Fibroblast of the aortic adventitia (primary cell): Measurements from ENCODE around the gene HOXD9. TPM values are rescaled to one million over a fixed set of nuclear protein-coding genes. Genes with fewer than 3 reads are reported as not detected.

Experiments
- DNase-seq: peaks from one replicate; pipeline ENCODE4 v3.0.0-alpha.2; 2010; ENCODE audit warnings: low read depth
- H3K4me3 ChIP-seq: 2 replicates; pipeline ENCODE4 v1.5.1; 2011; ENCODE audit warnings: low read depth, mild to moderate bottlenecking, control low read depth, low read length, moderate library complexity
- CTCF ChIP-seq: IDR thresholded peaks from 2 replicates; pipeline ENCODE4 v1.5.1; 2011; ENCODE audit warnings: mild to moderate bottlenecking, low read length, control low read depth, inconsistent platforms; ENCODE audit not compliant: insufficient read depth
- total RNA-seq: library from RNA; depleted of rRNA; stranded (reverse); fragments of >200 nt; gene quantifications from 2 replicates; pipeline ENCODE4 v1.2.3, GENCODE V29; 2012; ENCODE audit warnings: low replicate concordance

HOXD9 gene
- total RNA-seq, 1 donor = not detected

DNA sequence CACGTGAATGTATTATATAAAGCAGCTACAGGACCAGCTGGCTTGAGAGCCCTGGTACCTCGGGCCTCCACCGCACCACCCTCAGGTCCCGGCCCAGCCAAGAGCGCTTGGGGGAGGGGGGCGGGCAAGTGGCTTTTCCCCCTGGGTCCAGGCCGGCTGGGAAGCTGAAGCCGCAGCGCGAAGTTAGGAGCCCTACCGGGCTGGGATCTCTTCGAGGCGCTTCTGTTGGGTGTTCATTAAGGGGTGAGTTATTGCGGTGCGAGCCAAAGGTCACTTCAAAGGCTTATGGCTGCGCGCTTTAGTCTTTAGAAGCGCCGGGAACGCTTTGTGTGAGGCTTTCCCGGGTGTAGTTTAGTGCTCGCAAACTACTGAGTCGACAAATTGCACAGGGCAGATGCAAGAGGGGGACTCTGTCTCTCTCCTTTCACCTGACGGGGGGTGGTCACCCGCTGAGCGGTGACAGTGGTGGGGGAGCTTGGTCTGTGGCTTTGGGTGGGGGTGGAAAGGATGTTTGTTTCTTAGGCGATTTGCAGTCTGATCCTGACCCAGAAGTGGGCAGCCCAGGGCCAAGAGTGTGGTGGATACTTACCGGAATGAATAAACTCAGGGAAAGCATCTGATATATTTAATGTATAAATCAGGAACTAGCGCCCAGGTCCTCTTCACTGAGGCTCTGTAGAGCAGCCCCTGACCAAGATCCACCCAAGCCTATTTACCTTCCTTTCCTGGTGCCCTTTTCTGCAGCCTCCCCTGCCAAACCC lies 40.6 kb downstream of the HOXD9 start:
- no peak for DNase-seq
- no peak for TF ChIP-seq CTCF

DNA sequence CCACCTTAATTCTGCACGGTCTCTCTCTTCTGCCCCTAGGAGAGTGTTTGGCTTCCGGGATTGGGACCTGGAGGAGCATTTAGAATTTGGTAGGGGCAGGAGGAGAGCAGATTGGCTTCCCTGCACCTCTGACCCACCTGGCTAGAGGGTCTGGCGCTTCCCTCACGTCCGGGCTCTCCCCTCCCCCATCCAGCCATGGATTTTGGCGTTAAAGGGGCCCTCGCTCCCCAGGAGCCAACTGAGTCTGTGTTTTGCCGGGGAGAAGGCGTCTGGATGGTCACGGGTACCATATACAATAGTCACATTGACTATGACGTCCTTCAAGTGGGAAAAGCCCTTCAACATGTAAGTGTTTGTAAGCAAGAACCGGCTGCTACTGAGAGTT lies 41.1 kb downstream of the HOXD9 start:
- no peak for DNase-seq
- TF ChIP-seq CTCF = no peak
- no peak overlapping the region for H3K4me3 ChIP-seq

More for the DNA sequence above, 40.6 kb downstream of the HOXD9 start:
- H3K4me3 ChIP-seq = no peak overlapping the region

DNA sequence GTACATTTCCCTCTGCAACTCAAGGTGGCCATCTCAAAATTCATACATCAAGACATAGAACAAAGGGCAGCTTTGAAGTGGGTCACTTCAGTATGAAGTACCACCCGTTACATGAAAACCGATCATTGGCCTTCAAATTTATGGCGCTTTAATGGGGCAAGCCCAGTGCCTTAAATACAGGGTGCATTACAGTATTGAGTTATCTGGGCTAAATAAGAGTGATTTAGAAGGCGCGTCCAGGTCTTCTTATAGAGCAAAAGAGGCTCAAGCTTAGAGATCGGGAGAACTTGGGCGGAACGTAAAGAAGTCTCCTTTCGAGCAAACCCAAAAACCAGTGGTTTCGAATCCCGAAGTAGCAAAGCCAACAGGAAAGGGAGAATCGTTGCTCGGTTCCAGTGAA lies 41.7 kb downstream of the HOXD9 start:
- H3K4me3 ChIP-seq = no peak overlapping the region
- no peak for DNase-seq
- TF ChIP-seq CTCF = no peak

GRCh38 chr2:176164611-176165369 lies 42.3 kb downstream of the HOXD9 start:
- no peak overlapping the region for H3K4me3 ChIP-seq
- no peak for TF ChIP-seq CTCF
- no peak for DNase-seq

- DNase-seq = no peak
- TF ChIP-seq CTCF = no peak
- H3K4me3 ChIP-seq = no peak overlapping the region
Observed at GRCh38 chr2:176165370-176166050, 43.0 kb downstream of the HOXD9 start.

GRCh38 chr2:176166272-176166671 lies 43.8 kb downstream of the HOXD9 start:
- TF ChIP-seq CTCF = no peak
- DNase-seq = no peak
- no peak overlapping the region for H3K4me3 ChIP-seq
